Stimulated activated CD4-positive, alpha-beta T cell treated with anti-CD3 and anti-CD28 coated beads, Interleukin-1b, Interleukin-23, amount 100 ng/mL, for 1 hour (primary cell): ENCODE results near the gene NPEPL1.

ENCODE experiments used
- DNase-seq, 2 donors: peaks; one replicate each; pipeline ENCODE4 v3.0.0-alpha.2; 2020; ENCODE audit warnings: low read depth in 2 of 2

The NPEPL1 gene

DNA sequence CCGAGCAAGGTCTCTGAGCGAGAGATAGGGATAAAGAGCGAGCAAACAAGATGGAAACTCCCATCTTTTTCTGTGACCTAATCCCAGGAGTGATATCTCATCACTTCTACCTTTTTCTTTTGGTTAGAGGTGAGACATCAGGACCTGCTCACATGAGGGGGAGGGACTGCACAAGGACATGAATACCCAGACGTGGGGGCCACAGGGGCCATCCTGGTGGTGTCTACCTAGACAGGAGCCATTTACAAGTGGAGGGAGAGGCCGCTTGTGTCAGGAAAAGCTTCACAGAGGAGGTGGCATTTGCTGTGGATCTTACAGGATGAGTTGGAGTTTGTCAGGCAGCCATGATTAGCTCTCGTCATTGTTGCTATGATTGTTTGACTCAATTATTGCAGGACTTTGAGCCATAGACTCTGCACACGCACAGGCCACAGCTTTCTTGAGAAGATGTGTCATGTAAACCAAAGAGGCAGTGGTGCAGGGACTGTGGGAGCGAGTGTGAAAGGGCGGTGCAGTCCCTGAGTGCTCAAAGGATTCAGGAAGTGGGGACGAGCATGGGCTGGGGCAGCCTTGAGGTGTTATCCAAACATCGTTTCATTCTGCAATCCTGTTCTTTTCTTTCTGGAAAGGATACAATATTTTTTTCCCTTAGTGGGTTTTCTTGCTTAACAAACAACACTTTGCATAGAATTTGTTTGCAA lies 7.7 kb downstream of the NPEPL1 start:
- DNase-seq = no peak

DNA sequence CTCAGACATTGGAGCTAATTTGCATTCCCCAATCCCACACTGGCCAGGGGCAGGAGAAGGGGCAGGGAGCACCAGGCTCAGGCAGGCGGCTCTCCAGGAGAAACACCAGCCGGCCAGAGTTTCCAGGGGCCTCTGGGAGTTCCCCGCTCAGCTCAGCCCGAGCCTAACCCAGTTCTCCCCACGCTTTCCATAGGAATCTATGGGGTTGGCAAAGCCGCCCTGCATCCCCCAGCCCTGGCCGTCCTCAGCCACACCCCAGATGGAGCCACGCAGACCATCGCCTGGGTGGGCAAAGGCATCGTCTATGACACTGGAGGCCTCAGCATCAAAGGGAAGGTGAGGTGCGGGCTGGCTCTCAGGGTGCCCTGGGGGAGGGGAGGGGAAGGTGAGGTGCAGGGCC lies 8.2 kb downstream of the NPEPL1 start:
- DNase-seq = no peak

DNA sequence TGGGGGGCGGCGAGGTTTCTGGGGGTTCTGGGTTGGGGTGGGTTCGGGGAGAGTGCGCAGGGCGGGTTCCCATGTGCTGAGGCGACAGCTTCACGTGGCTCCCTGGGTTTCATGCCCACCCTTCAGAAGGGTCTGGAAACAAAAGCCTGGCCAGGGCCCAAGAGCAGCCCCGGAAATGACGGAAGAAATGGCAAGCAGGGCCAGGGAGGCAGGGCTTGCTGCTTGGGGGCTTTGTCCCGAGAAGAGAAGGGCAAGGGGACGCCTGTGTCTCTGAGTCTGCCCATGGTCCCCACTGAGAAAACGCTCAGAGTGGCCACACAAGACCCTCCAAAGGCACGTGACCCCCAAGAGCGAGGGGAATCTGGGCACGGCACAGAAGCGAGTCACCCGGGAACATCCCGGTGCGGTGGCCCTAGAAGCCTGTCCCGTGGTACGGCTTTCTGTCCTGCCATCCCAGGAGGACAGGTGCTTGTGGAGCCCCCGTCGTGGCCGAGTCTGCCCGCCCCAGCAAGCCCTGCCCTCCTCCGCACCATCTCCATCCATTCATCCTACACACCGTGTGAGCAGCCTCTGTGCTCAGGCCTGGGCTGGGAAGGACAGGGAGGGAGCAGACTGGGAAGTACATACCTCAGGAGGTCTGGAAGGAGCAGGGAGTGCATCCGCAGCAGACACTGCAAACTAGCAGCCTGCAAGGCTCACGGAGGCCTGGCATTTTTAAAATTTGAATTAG lies 9.0 kb downstream of the NPEPL1 start:
- no peak for DNase-seq

DNA sequence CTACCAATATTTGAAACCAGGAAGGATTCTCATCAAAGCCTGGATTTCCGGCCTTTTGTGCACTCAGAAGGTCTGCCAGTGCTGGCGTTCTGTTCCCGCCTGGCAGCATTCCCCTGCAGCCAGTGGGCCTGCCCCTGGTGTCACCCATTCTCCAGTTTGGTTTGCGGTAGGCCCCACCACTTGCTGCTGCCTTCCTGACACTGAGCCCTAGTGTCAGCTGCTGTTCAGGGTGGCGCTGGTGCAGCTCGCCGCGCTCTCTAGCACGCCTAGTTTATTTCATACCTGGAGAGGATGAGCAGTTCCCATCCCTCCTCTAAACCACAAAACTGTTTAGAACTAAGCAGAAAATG lies 9.5 kb downstream of the NPEPL1 start:
- no peak for DNase-seq

DNA sequence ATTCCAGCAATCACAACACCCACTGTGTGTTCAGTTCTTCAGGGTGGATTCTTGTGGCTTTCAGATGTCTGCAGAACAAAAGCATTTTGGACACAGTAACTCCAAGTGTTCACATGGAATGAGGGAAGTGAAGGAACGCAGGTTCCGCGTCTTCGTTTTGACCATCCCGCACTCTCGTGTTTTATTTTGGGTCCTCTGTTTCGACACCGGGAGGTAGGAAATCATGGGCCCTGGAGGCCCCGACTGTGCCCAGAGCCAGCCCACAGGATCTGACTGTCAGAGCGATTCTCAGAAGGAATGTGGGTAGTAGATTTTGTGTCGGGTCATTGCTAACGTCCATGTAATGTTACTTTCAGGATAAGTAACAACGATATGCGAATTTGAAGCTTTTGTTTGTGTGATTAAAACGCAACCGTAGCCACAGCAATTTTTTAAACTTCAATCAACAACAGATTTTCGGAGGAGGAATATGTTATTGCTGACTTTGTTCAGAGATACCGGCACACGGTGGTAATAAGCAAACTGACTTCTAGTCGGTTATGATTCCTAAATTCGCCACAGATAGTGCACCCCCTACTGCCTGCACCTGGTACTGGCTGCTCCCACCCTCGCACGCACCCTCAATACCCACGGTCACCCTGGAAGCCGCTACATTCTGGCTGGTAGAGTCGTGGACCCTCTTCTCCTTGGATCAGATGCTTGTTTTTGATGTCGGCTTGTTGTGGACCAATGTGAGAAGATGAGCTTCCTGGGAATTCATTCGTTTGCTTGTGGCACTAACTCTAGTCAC lies 10.5 kb downstream of the NPEPL1 start:
- DNase-seq = no peak

DNA sequence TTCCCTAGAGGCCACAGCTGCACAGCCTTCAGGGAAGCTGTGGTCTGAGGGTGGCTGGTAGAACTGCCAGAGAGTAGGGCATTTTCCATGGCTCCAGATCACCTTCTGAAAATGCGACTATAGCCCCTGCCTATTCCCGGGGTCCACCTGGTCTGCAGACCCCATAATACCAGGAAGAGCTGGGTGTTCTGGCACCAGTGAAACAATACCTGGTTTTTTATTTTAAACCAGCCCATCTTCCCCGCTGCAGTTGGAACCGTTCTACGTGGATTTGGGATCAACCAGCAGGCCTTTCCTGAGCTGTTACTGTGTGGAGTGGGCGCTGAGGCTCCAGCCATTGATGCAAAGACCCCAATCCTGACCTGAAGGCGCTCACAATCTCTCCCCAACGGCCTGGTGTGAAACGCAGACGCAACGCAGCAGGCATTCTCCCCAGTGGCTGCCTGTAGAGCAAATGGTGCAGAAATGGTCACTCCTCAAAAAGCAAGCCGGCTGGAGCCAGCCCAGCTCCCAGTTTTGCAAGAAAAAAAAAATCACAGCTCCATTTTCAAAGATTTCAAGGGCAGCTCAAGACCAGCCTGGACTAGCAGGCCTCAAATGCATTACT lies 11.3 kb downstream of the NPEPL1 start:
- no peak for DNase-seq

DNA sequence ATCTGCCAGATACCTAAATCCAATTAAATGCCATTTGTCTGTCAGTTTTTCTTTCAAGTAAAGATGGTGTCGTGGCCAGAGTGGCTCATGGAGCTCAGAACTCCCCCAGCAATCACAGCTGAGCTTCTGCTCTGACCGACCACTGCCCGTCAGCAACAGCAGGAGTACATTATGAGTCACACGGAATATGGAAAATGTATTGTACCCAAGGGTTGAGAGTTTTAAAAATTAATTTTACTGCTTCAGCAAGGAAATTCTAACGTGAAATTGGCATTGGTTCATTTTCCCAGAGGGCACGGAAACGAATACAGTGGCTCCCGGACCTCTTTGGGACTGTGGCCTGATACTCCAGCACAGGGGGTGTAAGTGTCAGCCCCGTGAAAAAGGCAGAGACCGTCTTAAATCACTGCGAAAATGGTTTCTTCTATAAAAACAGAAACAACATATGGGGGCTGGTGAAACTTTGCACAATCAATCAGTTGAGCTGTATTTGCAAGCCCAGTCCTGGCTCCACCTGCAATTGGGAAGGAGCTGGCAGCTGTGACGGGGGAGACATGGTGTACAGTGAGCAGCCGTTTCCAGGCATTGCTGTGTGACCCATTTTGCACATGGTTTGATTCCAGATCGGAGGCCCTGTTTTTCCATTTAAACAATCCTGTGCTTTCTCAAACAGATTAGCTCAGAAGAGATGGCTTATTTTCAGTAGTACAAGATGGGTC lies 12.8 kb downstream of the NPEPL1 start:
- no peak for DNase-seq

DNA sequence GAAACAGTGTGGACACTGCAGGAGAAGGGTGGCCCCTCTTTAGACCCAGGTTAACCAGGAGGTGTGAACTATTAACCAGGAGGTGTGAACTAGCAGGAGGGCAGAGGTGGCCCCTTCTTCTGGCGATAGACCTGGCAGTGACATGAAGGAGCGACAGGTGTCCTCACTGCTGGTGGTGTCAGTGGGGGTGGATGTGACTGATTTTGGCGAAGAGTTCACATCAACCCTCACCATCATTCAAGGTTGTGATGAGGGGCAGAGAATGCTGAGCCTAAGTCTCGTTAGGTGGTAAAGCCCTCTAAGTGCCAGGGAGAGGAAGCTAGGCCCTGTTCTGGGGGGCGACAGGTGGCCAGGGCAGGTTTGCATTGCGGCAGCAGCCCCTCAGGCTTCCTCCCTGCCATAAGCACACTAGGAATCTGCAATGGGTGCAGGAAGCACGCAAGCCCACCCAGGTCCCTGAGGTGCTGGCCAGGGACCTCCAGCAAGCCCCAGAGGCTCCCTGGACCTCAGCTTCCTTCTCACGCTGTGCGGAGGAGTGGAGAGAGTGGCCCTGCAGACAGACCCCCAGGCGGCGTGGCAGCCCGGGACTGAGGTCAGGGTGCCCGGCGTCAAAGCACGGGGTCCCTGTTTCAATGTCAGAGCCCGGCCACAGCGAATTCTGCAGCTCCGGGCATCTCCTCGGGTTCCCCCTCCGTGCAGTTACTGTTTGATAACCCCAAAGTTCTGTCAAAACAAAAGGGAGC lies 13.7 kb downstream of the NPEPL1 start:
- no peak for DNase-seq

DNA sequence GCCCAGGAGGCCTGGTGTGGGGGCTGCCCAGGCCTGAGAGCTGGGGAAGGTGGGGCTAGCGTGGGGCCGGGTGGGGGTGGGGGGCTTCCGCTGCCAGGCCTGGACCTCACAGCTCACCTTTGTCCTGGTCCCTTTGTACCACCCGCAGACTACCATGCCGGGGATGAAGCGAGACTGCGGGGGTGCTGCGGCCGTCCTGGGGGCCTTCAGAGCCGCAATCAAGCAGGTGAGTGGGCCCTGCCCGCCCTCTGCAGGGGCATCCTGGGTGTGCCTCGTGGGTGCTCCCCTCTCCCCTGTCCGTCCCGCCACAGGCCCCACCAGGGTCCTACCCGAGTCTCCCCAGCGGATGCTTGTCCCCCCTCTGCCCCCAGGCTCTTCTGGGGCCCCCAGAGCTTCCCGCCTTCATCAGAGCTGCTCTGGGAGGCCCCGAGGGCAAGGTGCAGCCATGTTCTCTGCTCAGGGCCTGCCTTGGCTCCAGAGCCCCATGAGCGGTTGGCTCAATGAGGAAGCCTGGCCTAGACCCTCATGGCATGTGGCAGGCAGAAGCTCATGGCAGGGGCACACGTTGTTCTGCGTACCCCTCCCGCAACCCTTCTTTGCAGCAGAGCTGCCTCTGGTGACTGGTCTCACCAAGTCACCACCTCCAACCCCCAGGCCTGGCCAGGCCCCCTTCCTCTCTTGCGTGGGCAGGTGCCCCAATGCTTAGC lies 14.5 kb downstream of the NPEPL1 start:
- no peak for DNase-seq

DNA sequence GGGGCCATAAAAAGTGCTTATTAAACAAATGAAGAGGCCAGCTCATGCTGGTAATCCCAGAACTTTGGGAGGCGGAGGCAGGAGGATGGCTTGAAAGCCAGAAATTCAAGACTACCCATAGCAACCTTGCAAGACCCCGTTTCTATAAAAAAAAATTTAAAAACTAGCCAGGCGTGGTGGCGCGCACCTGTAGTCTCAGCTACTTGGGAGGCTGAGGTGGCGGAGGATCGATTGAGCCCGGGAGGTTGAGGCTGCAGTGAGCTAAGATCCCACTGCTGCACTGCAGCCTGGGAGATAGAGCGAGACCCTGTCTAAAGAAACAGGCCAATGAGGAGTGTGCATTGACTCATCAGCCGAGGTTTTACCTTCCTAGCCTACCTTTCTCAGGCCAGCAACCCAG lies 15.2 kb downstream of the NPEPL1 start:
- DNase-seq = no peak

DNA sequence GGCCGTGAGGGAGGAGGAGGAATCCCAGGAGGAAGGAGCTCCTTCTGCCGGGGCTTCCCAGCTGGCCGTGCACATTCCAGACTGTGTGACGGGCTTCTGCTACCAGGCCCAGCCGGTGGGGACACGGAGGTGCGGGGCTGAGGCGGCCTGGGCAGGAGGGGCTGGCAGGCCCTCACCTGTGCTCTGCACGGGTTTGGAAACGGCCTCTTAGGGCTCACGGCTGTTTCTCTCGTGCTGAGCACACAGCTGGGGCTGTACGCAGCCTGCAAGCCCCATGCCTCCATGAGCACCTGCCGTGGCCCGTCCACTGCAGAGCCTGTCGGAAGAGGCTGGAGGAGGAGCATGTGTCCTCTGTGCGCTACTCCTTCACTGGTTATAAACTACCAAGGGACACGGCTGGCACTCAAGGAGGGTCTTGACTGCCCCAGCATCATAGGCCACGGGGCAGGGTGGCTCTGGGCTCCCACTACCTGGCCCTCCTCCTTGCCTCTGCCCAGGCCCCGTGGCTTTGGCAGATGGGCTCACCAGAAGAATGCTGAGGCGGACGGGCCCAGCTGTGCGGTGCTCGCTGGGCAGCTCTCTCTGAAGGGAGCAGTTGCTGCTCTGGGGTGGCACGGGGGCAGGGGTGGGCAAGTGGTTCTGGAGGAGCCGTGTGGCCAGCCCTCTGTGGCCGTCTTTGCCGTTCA lies 15.8 kb downstream of the NPEPL1 start:
- no peak for DNase-seq

DNA sequence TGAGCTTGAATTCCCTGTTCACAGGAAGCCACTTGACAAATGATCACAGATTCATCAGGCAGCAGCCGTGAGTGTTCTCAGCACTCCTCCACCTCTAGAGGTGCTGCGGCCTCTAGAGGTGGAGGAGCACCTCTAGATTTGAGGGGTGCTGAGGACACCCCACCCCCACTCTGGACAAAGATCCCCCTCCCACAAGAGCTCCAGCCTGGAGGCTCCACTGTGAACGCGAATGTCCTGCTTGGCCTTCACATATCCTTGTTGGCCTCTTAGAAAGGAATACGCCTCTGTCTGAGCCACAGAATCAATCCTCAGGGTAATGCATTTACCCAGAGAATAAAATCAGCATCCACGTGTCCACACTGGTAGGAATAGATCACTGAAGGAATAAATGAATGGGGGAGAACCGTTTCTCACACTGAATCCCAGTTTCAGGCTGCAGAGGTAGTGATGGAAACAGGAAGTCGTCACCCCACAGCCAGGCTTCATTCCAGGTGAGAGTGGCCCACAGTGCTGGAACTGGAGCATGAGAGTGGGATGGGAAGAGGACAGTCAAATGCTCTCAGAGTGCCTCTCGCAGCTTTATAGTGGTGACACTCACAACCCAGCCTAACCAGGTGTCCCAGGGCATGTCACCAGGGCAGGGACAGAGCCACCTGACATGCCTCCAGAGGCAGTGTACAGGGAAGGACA lies 16.6 kb downstream of the NPEPL1 start:
- no peak for DNase-seq

DNA sequence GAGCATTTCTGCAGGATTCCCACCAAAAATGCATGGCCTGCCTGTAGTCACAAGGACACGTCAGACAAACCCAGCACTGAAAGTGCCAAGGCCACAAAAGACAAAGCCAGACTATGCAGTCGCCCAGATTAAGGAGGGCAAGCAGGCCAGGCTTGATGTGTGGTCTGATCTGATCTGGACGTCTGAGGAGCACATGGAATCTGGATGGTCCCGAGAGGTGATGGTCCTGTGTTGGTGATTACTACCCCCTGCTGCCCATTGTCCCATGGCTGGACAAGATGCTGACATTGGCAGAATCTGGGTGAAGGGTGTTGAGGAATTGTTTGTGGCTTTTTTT lies 17.1 kb downstream of the NPEPL1 start:
- no peak for DNase-seq

DNA sequence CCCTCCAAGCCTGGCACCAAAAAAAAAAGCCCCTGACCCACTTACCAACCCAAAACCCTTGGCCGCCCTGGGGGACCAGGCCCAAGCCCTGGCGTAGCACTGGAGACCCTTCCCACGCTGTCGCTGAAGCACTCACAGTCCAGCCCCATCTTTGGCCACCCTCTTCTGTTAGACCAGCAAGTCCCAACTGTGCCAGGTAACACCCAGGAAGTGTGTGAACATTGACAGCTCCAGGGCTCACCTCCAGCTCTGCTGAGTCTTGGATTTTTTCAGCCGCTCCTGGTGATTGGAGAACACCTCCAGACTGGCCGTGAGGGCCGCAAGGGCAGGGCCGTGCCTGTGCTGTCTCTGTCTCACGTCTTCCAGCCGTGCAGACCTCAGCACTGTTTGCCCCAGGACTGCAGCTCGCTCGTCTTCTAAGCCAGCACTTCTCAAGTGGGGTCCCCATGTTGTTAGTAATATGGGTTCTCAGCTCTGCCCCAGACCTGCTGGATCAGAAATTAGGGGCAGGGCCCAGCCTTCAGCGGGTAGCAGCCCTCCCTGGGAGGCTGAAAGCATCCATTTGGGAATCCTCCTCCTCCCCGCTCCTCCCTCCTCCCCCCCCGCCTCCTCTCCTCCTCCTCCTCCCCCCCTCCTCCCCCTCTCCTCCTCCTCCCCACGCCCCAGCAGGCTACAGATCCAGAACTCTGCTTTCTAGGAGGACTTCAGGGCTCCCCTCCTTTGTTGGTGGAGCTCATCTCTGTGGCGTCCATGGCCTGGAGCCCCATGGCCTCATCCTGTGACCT lies 18.1 kb downstream of the NPEPL1 start:
- DNase-seq = no peak

DNA sequence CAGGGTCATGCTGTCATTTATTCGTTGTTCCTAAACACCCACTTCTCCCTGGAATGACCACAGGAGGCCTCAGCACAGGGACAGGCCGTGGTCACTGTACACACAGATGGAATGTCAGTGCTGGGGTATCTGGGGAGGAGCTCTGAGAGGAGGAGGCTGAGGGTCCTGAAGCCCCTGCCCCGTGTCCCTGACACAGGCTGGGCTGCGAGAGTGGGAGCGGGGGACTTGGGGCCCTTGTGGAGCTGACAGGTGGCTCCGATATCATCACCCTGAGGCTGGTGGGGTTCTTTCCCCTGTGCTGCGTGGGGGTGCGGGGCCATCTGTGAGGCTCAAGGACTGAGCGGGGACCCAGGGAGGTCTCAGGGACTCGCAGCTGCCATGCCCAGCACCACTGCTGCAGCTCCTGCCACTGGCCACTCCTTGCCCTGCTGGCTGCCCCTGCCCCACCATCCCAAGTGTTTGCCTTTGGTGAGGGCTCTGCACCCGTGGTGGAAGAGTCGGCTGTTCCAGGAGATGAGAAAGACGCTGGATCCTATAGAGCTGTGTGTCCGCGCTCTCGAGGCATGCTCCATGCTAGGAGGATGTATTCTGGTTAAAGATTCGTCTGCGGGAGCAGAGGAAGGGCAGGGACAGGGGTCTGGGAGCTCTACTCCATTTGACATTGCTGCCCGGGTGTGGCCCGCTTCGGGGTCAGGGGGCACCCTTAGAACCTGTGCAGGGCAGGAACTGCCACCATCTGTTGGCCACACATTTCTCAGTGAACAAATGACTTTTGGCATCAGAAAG lies 18.9 kb downstream of the NPEPL1 start:
- no peak for DNase-seq

DNA sequence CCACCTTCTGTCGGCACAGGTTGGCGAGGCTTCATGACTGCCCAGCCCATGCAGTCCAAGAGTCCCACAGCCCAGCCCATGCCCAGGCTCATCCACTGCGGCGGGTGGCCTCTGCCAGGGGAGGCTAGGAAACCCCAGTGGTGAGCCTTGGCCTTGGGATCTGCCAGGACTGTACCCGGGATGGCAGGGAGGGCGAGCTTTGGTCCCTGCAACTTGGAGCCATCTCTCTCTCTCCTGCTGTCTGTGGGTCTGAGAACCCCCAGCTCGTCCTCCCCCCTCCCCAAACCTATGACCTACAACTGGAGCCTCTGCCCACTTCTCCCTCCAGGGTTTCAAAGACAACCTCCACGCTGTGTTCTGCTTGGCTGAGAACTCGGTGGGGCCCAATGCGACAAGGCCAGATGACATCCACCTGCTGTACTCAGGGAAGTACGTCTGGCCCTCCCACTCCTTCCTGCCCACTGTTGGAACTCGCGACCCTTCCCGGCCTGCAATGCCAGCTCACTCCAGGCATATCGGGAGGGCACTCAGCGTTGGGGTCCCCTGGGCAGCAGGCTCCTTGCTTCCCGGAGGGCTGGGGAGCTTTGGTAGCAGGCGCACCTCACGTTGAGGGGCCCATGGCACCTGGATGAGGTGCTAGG lies 19.7 kb downstream of the NPEPL1 start:
- no peak for DNase-seq
